ENCODE measurements around the gene CREBL2. TPM values are rescaled to one million over a fixed set of nuclear protein-coding genes. Genes with fewer than 3 reads are reported as not detected.

The CREBL2 gene
- total RNA-seq, 1 experiment from 2014 or later, result 18.3 TPM

GRCh38 chr12:12686472-12686871 lies 74.8 kb downstream of the CREBL2 start:
- Histone ChIP-seq H3K27me3 (ENCODE audit: insufficient read depth, low read length) (no peaks in the 10 kb centered on the region; the same call in 1 of the 2 replicates), H3K27ac (ENCODE audit: insufficient read length, low read depth, low read length) (no peak overlapping the region), H2BK15ac (ENCODE audit: low read depth, low read length) (no peak overlapping the region), H4K20me1 (ENCODE audit: control insufficient read depth, insufficient read depth, insufficient read length) (no peaks in the 10 kb centered on the region), H3K4me1 (ENCODE audit: insufficient read depth, low read length) (no peaks in the 10 kb centered on the region), H2BK12ac (ENCODE audit: insufficient read length, low read depth, low read length) (no peak overlapping the region), H2AK5ac (ENCODE audit: insufficient read length, low read length) (no peak overlapping the region), H3K4me2 (ENCODE audit: insufficient read depth, insufficient read length, low read length) (no peak overlapping the region), H3K14ac (ENCODE audit: insufficient read depth, low read length) (no peak overlapping the region), H4K91ac (ENCODE audit: insufficient read length, low read depth, low read length) (no peak overlapping the region), H2AFZ (ENCODE audit: low read length) (no peak overlapping the region), H3K23ac (ENCODE audit: insufficient read length, low read depth, low read length) (no peak overlapping the region), H3K9ac (ENCODE audit: extremely low read depth, insufficient read length, low read length) (no peak overlapping the region), H2BK120ac (ENCODE audit: low read depth, low read length, poor library complexity, severe bottlenecking) (no peak overlapping the region), H3K9me3 (ENCODE audit: control insufficient read depth, low read depth, low read length) (no peaks in the 10 kb centered on the region), H3T11ph (ENCODE audit: low read length) (no peak overlapping the region), H3K79me2 (ENCODE audit: insufficient read depth, low read length) (no peaks in the 10 kb centered on the region; the same call in 1 of the 2 replicates), H3K56ac (ENCODE audit: insufficient read length, low read depth, low read length) (no peak overlapping the region), H3K79me1 (ENCODE audit: insufficient read depth, low read depth, low read length, poor library complexity, severe bottlenecking) (no peaks in the 10 kb centered on the region), H3K18ac (ENCODE audit: insufficient read length, low read depth, low read length) (no peak overlapping the region), H3K23me2 (ENCODE audit: insufficient read length, low read depth, low read length, poor library complexity, severe bottlenecking) (peaks cover 3% of the 10 kb centered on the region), H2BK20ac (ENCODE audit: low read depth, low read length, poor library complexity, severe bottlenecking) (no peak overlapping the region), H4K5ac (ENCODE audit: insufficient read length, low read depth, low read length) (no peak overlapping the region), H4K8ac (replicated peaks; ENCODE audit: insufficient read length, low read depth, low read length) (no peak overlapping the region), H3K4ac (ENCODE audit: low read depth, low read length) (no peak overlapping the region), H2BK5ac (ENCODE audit: insufficient read length, low read length) (no peak overlapping the region)
- Mint-ChIP-seq H3K4me1 (peaks cover 42 to 44% of the 10 kb centered on the region in 2 experiments), H3K27ac (peak overlapping the region in 1 of 3 experiments; percentile 88; a peak in 2 of 7 replicates), H3K36me3 (ENCODE audit: insufficient read depth in 1 of 3, low read depth in 3 of 3) (peaks cover 0 to 8% (median under 1%) of the 10 kb centered on the region in 3 experiments; a peak in 3 of 7 replicates), H3K9me3 (no peaks in the 10 kb centered on the region), H3K27me3 (ENCODE audit: low read depth) (no peaks in the 10 kb centered on the region), H3K4me3 (no peak overlapping the region)
- no CpG with 5 or more reads among the region's 1 CpG for WGBS (ENCODE audit: extremely low coverage, insufficient read length, low lambda C conversion rate)
- no peak for DNase-seq
- TF ChIP-seq, protein P1, sequence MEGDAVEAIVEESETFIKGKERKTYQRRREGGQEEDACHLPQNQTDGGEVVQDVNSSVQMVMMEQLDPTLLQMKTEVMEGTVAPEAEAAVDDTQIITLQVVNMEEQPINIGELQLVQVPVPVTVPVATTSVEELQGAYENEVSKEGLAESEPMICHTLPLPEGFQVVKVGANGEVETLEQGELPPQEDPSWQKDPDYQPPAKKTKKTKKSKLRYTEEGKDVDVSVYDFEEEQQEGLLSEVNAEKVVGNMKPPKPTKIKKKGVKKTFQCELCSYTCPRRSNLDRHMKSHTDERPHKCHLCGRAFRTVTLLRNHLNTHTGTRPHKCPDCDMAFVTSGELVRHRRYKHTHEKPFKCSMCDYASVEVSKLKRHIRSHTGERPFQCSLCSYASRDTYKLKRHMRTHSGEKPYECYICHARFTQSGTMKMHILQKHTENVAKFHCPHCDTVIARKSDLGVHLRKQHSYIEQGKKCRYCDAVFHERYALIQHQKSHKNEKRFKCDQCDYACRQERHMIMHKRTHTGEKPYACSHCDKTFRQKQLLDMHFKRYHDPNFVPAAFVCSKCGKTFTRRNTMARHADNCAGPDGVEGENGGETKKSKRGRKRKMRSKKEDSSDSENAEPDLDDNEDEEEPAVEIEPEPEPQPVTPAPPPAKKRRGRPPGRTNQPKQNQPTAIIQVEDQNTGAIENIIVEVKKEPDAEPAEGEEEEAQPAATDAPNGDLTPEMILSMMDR (conservative IDR thresholded peaks at IDR 0.05), result no peak
